HG02610 (cell line): ENCODE results near the gene TMEM120A.

Source experiments
- ATAC-seq: cut with Tn5 transposase; IDR thresholded peaks from one replicate; pipeline ENCODE4 v1.9.1; 2021; ENCODE audit warnings: mild to moderate bottlenecking, moderate library complexity; ENCODE audit not compliant: unreplicated experiment

Gene TMEM120A

DNA sequence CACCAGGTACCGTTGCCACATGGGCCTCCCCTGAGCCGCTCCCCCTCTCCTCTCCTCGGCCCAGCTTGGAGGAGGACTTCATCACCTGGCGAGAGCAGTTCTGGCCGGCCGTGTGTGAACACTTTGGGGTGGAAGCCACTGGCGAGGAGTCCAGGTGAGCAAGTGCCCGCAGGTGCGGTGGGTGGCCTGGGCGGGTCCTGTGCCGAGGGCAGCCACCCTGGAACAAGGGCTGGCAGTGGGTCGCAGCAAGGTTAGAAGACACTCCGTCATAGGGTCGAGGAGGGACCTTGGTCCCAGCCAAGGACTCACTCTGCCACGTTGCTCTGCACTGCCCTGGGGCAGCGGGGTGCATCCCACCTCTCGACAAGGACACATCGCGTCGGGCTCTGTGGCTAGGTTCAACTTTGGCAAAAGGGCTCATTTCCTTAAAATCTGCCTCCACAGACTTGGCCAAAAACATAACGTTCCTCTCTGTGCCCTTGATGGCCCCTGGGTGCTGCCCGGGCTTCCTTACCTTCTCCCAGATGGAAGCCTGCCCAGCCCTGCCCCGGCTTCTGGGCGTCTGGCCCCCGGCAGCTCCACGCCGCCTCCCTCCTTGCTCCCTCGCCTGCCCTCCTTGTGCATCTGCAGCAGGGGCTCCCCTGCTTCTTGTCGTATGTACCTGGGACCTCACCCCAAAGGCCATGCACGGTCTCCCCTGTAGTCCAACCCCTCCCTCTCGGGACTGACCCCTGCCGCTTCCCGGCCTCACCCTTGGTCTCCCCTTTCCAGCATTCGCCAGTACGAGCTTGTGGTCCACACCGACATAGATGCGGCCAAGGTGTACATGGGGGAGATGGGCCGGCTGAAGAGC is 12.7 kb downstream of the TMEM120A start:
- no peak for ATAC-seq

DNA sequence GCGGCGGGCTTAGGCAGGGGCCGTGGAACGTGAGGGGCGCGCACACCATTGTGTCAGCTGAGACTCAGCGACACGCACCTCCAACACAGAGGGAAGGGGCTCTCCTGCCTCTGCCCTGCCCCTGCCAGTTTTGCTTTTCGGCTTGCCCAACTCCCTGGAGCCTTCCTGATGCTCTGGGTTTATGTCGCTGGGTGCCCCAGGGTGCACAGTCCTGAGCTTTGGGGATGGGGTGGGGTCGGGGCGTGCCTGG is 13.3 kb downstream of the TMEM120A start:
- no peak for ATAC-seq

- ATAC-seq, result no peak
Observed at GRCh38 chr7:75980430-75981202, 13.8 kb downstream of the TMEM120A start.

DNA sequence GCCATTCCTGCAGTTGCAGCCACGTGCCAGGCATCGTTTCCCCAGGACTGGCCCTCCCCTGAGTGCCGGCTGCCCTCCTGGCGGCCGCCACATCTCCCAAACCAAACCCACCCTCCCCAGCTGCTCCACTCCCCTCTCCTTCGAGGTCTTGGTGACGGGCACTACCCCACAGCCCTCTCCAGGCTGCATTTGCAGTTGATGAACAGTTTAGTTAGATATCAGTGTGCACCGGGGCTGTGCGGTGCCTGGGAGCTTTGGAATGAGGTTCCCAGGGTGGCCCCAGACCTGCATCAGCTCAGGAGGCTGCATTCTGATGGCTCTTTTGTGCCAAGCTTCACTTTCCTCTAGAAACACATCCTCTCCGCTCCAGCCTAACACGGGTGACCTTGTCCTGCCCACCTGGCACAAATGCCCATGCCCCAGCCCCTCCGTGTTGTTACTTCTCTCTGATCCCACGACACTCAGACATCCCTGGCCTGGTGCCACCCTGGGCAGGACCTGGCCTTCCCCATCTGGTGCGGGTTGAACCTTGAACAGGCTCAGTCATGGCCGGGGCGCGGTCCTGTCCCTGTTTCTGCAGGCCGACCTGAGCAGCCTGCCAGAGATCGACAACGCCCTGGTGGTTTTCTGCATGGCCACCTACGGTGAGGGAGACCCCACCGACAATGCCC is 14.5 kb downstream of the TMEM120A start:
- no peak for ATAC-seq

DNA sequence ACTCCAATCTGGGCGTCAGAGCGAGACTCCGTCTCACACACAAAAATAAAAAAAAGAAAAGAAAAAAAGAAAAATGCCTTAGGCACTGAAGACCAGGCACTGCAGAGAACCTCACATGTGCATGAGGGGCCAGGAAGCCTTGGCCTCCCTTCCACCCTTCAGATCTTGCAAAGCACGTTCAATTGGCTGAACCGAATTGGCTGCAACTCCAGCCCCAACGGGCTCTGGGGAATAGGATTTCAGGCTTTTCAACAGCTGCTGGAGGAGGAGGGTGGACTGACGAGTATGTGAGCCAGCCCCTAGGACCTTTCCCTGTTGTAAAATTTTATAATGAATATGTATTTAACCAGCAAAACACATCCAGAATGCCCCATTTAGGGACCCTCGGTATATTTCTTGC is 16.7 kb downstream of the TMEM120A start:
- ATAC-seq, result no peak

DNA sequence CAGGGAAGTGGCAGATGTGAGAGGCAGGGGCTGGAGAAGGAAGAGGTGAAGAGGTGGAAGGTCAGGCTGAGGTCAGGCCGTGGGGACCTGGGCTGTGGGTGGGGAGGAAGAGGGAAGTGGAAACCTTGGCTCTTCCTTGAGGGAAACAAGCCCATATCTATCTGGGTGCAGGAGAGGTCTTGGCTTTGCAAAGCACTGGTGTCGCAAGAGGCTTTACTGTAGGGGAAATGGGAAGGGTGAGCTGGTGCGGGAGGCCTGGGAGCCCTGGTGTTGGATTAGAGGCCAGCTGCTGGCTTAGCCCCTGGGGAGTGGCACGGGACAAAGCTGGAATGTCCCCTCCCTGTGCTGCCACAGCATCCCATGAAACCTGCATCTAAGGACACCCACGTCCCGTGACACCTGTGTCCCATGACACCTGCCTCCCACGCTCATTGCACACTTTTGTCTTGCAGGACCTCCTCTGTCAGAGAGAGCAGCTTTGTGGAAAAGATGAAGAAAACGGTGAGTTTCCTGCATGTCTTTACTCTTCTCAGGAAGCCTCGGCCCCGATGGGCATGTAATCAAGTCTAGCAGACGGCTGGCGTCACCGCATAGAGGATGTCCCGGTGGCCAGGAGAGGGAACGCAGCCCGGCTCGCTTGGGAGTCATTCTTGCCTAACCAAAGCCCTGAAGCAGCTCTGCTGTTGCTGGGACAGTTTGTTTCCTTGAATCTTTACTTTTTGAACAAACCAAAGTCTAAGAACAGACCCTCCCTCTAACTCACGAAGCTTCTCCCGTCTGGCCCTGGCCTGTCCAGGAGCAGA is 22.2 kb downstream of the TMEM120A start:
- ATAC-seq, result no peak

- ATAC-seq, result no peak
Observed at GRCh38 chr7:75971309-75971960, 23.0 kb downstream of the TMEM120A start.

GRCh38 chr7:75969704-75970498 is 24.5 kb downstream of the TMEM120A start:
- no peak for ATAC-seq

- no peak for ATAC-seq
Observed at GRCh38 chr7:75969182-75969581, 25.2 kb downstream of the TMEM120A start.

GRCh38 chr7:75968561-75969001 is 25.8 kb downstream of the TMEM120A start:
- ATAC-seq, result no peak

GRCh38 chr7:75968012-75968411 is 26.4 kb downstream of the TMEM120A start:
- no peak for ATAC-seq

GRCh38 chr7:75967487-75967997 is 26.9 kb downstream of the TMEM120A start:
- ATAC-seq, result no peak

GRCh38 chr7:75967055-75967454 is 27.3 kb downstream of the TMEM120A start:
- ATAC-seq, result no peak

GRCh38 chr7:75966190-75966961 is 28.0 kb downstream of the TMEM120A start:
- ATAC-seq, result no peak

DNA sequence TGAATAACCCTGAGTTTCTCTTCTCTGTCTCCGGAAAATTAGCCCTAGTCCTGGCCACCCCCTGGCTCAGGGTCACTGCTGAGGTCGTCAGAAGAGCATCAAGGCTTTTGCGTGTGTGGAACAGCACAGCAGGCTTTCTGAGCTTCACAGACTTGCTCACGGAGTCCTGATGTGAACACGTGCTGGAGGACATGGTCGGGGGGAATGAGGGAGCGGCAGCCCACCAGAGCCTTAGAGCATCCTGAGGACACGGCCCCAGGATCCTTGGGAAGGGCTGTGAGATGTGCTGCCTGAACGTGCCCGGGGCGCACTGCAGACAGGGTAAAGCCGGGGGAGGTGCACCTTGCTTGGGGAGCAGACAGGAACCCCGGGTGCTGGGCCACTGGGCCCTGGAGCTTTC is 28.8 kb downstream of the TMEM120A start:
- no peak for ATAC-seq

- ATAC-seq, result no peak
Observed at GRCh38 chr7:75963381-75963995, 30.9 kb downstream of the TMEM120A start.

DNA sequence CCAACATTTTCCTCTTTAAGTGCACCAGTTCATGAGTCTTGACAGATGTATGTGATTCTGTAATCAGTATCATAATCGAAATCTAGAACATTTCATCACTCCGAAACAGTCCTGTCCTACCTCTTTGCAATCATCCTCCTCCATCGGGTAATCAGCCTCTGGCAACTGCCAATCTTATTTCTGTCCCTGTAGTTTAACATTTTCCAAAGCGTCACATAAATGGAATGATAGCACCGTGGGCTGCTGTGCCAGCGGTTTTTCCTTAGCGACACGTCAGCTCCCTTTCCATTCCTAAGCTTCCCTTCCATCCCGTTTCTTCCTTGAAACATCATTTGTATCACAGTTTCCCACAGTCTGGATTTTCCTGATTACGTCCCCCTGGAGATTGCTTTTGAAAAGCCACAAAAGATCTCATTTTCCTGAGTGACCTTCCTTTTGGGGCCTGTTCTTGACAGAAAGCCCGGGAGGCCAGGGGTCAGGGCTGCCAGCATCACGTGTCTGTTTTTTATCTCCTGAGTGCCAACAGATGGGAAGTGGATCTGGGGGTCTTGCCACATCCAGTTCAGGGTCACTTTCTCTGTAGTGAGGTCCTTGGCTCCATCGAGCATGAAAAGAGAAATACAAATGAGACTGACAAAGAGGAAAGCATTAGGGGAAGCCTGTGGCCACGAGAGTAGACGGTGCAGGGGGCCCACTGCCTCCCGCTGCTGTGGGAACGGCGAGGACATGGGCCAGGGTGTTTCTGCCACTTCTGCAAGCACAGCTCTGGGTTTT is 31.6 kb downstream of the TMEM120A start:
- no peak for ATAC-seq

DNA sequence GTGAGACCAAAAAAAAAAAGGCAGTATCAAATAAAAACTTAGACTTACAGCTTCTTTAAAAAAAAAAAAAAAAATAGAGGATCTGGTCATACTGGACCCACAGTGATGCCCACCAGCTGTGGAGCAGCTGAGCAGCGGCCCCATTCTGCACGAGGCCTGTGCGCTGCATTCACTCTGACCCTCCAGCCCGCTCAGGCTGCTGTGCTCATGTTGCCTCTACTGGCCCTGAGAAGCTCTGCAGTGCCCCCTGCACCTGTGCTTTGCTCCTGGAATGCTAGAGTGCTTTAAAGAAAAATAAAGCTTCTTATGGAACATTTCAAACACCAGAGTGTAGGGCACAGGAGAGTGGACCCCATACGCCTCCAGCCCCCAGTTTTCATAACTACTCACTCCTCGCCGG is 33.2 kb downstream of the TMEM120A start:
- no peak for ATAC-seq
